ENCODE measurements around the gene FAM13C.

FAM13C gene

DNA sequence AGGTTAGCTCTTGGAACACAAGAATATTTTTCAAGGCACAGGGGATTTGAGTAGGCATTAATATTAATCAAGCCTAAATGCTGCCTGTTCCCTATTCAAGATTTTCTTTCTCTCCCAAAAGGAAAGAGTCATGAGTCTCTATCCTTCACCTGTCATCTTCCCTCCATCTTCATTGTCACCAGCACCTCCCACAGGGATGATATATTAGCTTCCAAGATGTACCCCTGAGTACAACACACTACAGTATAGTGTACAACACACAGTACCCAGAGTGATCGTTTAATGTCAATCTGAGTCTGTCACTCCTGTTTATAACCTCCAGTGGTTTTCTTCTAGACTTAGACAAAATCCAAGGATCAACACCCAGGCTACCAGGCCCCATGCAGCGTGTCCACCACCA lies 50.1 kb downstream of the FAM13C start:
- no peak for DNase-seq

GRCh38 chr10:59311025-59311424 lies 51.3 kb downstream of the FAM13C start:
- DNase-seq: no peak

DNA sequence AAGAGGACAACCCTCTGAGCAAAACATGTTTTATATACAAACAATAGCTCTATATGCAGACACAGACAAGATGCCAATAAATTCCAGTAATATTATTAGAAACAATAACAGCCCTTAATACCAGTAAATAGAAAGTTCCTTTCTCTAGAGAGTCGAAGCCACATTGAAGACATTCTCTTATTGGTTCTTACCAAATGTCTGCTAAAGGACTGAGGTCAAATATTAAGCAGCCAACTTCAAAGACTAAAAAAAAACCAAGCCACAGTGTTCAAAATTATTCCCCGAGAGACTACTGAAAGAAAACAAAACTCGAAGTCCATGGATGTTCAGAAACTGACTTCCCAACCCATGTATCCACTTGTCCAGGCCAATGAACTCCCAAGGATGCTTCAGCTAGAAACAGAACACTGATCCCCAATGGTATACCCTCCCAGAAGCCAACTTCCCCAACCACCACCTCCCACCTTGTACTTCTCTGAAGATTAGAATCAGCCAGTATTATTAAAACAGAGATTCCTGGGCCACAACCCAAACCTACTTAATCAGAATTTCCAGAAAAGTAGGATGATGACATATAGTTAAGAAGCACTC lies 51.9 kb downstream of the FAM13C start:
- no peak for DNase-seq

- DNase-seq: no peak
Observed at GRCh38 chr10:59304521-59305097, 57.7 kb downstream of the FAM13C start.

DNA sequence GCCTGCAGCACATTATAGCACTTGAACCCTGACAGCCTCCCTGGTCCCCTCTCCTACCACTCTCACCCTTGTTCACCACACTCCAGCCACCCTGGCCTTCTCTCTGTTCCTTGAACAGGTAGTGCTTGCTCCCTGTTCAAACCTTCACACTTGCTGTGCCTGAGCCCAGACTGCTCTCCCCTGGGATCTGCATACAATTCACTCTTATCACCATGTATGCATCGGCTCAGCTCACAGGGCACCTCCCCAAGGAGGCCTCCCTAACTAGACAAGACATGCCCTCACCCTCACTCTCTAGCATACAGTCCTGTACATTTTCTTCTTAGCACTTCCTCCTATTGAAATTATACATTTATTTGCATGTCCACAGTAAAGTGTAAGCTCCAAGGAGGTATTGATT lies 59.3 kb downstream of the FAM13C start:
- no peak for DNase-seq

DNA sequence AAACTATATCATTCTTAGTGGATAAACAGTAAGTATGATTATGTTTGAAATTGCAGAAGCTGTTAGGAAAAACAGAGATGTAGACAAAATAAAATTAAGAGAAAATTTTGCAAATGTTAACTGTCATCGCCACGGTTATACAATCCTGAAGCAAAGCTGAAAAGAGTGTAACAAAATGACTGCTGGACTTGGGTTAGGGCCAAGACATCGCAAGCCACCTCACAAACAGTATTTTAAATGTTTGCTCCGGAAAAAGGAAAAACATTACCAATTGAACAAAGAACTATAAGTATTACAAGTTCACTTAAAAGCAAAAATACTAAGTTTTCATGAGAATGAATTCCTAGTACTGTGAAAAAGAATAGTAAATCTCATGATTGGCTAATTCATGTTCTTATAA lies 60.0 kb downstream of the FAM13C start:
- no peak for DNase-seq

GRCh38 chr10:59301067-59301754 lies 61.1 kb downstream of the FAM13C start:
- DNase-seq: no peak

GRCh38 chr10:59300386-59300785 lies 62.0 kb downstream of the FAM13C start:
- DNase-seq: no peak

DNA sequence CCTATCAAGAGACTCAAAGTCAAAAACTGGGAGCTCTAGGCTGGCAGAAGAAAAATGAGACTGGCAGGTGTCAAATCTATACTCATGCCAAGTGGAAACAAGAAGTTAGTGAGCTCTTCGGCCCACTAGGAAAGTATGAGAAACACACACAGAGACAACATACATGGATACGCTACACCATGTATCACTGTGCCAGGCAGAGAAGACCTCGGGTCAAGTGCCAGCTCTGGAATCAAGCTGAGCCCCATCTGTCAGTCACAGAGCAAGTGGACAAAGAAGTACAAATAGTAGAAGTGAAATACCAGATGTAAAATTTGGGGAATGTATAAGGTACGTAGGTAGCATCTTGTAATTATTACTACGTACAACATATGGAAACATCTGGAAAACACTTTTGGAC lies 62.4 kb downstream of the FAM13C start:
- no peak for DNase-seq

DNA sequence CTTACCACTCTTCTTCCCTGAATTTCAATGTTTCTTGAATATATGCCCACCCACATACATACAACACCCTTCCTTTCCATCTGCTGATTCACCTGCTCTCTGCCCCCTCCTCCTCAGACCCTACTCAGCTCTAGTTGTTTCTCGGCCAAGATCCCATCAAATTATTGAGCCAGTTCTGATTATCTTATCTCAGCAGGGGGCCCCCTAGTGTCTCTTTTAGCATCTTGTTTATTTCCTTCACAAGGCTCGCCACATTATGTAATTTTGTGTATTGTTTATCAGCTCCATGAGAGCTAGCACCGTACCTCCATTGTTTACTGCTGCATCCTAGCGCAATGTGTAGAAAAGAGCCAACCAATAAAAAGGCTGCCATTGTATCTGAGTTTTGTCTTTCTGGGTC lies 71.9 kb downstream of the FAM13C start:
- no peak for DNase-seq

GRCh38 chr10:59289853-59290252 lies 72.5 kb downstream of the FAM13C start:
- DNase-seq: no peak

GRCh38 chr10:59287587-59288255 lies 74.6 kb downstream of the FAM13C start:
- DNase-seq: no peak

DNA sequence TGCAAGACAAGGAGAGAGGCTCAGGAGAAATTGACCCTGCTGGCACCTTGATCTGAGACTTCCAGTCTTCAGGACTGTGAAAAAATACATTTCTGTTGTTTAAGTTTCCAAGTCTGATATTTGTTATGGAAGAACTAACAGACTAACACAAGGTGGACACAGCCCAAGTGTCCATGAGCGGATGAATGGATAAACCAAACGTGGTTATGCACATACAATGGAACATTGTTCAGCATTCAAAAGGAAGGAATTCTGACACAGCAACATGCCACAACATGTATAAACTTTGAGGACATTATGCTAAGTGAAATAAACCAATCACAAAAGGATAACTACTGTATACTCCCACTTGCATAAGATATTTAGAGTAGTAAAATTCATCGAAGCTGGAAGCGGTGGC lies 76.5 kb downstream of the FAM13C start:
- DNase-seq: no peak

DNA sequence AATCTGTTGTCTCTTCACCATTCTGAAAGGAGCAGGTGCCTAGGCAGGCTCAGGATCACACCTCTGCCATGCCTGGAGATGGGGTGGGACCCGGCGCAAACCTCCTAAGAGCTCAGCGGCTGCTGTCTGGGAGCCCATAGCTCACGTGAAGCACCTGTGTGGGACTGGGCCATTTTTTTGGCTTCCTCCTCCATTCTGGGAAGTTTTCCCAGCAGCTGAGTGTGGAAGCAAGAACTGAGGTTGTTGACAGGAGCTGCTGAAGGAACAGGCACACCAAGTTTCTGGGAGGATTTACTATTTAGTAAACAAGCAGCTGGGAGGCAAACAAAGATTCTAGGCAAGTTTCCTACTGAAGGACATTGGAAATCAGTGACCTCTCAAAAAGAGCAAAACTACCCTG lies 77.3 kb downstream of the FAM13C start:
- DNase-seq: no peak

- no peak for DNase-seq
Observed at GRCh38 chr10:59284118-59284975, 78.0 kb downstream of the FAM13C start.

DNA sequence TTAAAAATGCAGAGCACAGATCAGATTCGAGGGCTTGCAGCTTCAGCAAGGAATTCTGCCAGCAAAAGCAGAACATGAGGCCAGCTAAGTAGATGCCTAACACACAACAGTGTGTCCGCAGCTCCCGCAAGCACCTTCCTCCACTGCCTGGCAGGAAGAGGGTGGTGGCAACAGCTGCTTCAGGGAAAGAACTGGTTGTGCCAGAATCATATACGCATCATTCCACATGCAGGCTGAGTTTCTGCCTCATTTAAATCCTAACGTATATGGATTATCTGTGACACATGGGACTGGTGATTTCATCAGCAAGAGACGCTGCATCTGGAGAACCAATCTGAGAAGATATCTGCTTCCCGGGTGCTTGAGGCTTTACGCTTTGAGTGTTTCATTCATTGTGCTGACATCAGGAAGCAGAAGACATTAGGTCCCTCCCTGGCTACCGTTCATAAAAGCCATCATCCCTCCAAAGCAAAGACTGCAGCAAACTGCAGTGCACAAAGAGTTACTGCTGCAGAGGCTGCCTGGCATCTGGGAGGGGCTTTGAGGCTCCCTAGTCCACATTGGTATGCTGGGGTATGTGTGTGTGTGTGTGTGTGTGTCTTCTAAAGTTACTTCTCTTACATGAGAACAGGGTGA lies 78.8 kb downstream of the FAM13C start:
- DNase-seq: no peak

- no peak for DNase-seq
Observed at GRCh38 chr10:59281861-59282260, 80.5 kb downstream of the FAM13C start.

- DNase-seq: no peak
Observed at GRCh38 chr10:59279991-59280505, 82.3 kb downstream of the FAM13C start.

GRCh38 chr10:59279476-59279875 lies 82.9 kb downstream of the FAM13C start:
- no peak for DNase-seq

DNA sequence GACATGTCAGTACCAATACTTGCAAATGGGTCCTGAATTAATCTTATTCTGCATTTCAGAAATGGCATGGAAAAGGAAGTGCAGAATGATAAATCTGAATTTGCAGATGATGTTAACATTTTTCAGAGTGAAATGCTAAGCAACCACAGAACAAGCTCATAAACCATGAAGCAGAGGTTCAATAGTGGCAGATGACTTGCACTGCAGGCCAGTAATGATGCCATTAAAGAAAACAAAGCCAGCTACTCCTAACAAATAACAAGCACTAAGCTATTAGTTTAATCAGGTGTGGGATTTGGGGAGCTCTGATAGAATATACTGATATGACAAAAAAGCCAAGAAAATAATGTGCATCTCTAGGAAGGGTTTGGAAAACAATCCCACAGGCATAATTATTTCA lies 85.4 kb downstream of the FAM13C start:
- DNase-seq: no peak

DNA sequence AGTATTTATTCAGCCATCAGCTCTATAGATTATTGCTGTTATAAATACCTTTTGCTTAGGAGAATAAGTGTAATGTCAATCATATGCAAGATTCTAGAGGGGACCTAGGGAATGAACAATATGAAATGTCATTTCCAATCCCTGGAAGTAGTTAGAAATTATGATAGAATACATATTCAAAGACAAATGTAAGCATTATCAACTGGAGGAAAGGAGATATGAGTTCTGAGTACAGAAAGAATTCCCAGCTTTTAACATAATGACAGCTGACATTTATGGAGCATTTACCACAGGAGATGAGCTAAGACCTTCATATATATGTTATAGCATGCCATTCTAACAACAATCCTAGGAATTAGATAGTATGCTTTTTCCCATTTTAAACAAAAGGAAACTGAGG lies 86.2 kb downstream of the FAM13C start:
- no peak for DNase-seq

DNA sequence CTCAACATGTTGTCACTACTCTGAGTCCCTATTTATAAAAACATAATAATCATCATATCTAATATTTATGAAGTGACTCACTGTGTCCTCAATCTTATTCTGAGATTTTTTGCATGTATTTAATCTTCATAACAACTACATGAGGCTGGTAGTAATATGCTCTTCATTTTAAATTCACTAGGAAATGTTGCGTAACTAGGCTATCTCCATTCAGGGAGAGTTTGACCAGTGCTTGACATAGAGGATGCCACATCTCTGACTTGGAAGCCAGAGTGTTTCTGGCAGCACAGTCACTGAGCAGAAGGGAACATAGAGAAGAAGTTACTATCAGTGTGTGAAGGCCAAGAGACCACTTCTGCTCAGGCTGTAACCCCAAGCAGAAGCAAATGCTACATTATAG lies 88.9 kb downstream of the FAM13C start:
- no peak for DNase-seq

Measured in NCI-H1092 treated with DMSO at 0.1 percent for 48 hours (cell line).